Measurements from ENCODE around the gene BLOC1S5. TPM values are rescaled to one million over a fixed set of nuclear protein-coding genes. Genes with fewer than 3 reads are reported as not detected.

Gene BLOC1S5
- total and polyA plus RNA-seq, 9 of the 15 experiments (the other 6 are each of a cell fraction or from before 2014, with no cell fraction given) = 8.5 to 41.0 (median 27.7) TPM

- TF ChIP-seq JUN (IDR thresholded peaks at IDR 0.05; ENCODE audit: borderline replicate concordance, low read depth, low read length) = 0 out of 2 replicates have a peak, but pooled peaks have one; percentile 32
- TF ChIP-seq JUN (CRISPR knock-in tag; IDR thresholded peaks at IDR 0.05; ENCODE audit: borderline replicate concordance) = no peak
- peak; percentile 88 for TF ChIP-seq DPF2 (IDR thresholded peaks at IDR 0.05)
- TF ChIP-seq POLR2H (tag; IDR thresholded peaks at IDR 0.05; ENCODE audit: low read depth) = peak; percentile 83
- TF ChIP-seq BCLAF1 (IDR thresholded peaks at IDR 0.05; ENCODE audit: borderline replicate concordance in 1 of 2, control insufficient read depth in 1 of 2, low read depth in 2 of 2, low read length in 1 of 2) = no peak
- TF ChIP-seq TCF3 (CRISPR knock-in tag; IDR thresholded peaks at IDR 0.05) = peak; percentile 83
- peak; percentile 33; the same call in 1 of the 2 replicates for TF ChIP-seq SMARCE1 (IDR thresholded peaks at IDR 0.05)
- TF ChIP-seq CTCF (IDR thresholded peaks at IDR 0.05 in 2 of 3, conservative IDR thresholded peaks at IDR 0.05 in 1 of 3; ENCODE audit: insufficient read depth in 2 of 3, low read depth in 1 of 3, low read length in 3 of 3) = no peak
- 0 out of 2 replicates have a peak, but pooled peaks have one; percentile 37 for TF ChIP-seq CREM (IDR thresholded peaks at IDR 0.05; ENCODE audit: low read depth)
- TF ChIP-seq ZNF589 (CRISPR knock-in tag; IDR thresholded peaks at IDR 0.05; ENCODE audit: low read depth) = peak; percentile 62; the same call in 1 of the 2 replicates
- TF ChIP-seq MEIS2 (IDR thresholded peaks at IDR 0.05; ENCODE audit: partially characterized antibody) = peak; percentile 78
- peak; percentile 75 for TF ChIP-seq CBFA2T2 (conservative IDR thresholded peaks at IDR 0.05)
- TF ChIP-seq ZSCAN29 (IDR thresholded peaks at IDR 0.05) = no peak
- no peak for TF ChIP-seq STAT5A (IDR thresholded peaks at IDR 0.05; ENCODE audit: borderline replicate concordance, low read length)
- peak; percentile 55 for TF ChIP-seq POLR2A (conservative IDR thresholded peaks at IDR 0.05)
- TF ChIP-seq CBX3 (IDR thresholded peaks at IDR 0.05; ENCODE audit: borderline replicate concordance in 1 of 2, low read length in 2 of 2) = peak in 1 of 2 experiments; percentile 13; a peak in 1 of 3 replicates
- TF ChIP-seq UBTF (IDR thresholded peaks at IDR 0.05; ENCODE audit: borderline replicate concordance in 1 of 2, low read depth in 2 of 2, low read length in 2 of 2) = peak in 1 of 2 experiments; percentile 66; a peak in 1 of 4 replicates
- no peak for TF ChIP-seq YBX1 (IDR thresholded peaks at IDR 0.05)
- TF ChIP-seq POLR2AphosphoS5 (IDR thresholded peaks at IDR 0.05; ENCODE audit: control insufficient read depth, insufficient read depth, low read depth, low read length) = peak; percentile 34; the same call in 1 of the 2 replicates
Observed at GRCh38 chr6:8100159-8100854, 36.1 kb upstream of the BLOC1S5 start (continued).
